Measurements from ENCODE around the gene OSBPL8. TPM values are rescaled to one million over a fixed set of nuclear protein-coding genes. Genes with fewer than 3 reads are reported as not detected.

The OSBPL8 gene
- total and polyA plus RNA-seq, 4 donors = 8.6 to 114 (median 53.3) TPM

- Histone ChIP-seq H3K4me3 (no peak overlapping the region), H3K27ac (ENCODE audit: low read depth in 1 of 2, low read length in 1 of 2) (no peak overlapping the region), H3K9me3 (ENCODE audit: control insufficient read depth in 4 of 4, insufficient read depth in 3 of 4, low read length in 3 of 4) (peaks cover 0 to 19% (median 8%) of the 10 kb centered on the region in 4 donors), H3K4me1 (ENCODE audit: control insufficient read depth in 5 of 5, insufficient read depth in 5 of 5, low read length in 5 of 5) (peaks cover 0 to 13% (median 0%) of the 10 kb centered on the region in 5 donors), H3K27me3 (ENCODE audit: control insufficient read depth in 3 of 3, insufficient read depth in 3 of 3, low read length in 2 of 3) (no peaks in the 10 kb centered on the region), H3K36me3 (ENCODE audit: control insufficient read depth in 4 of 4, insufficient read depth in 4 of 4, low read length in 4 of 4) (no peaks in the 10 kb centered on the region), H3K9ac (ENCODE audit: insufficient read depth in 1 of 2, low read length in 2 of 2) (peak overlapping the region in 1 of 2 donors; percentile 90)
- DNase-seq (peak in 2 of 3 donors; percentile 58 to 81), ATAC-seq (ENCODE audit: insufficient read depth, low FRiP score) (no peak)
- WGBS, 2 donors = 64 to 77% methylated on average over 9 of the region's 9 CpGs
- TF ChIP-seq CTCF (IDR thresholded peaks at IDR 0.05; ENCODE audit: control extremely low read depth, extremely low read depth) = no peak
These were observed 136.8 kb downstream of the OSBPL8 start for GRCh38 chr12:76422543-76423438.

GRCh38 chr12:76422154-76422542, 137.4 kb downstream of the OSBPL8 start:
- Histone ChIP-seq H3K27ac (ENCODE audit: low read depth in 1 of 2, low read length in 1 of 2) (no peak overlapping the region), H3K4me1 (ENCODE audit: control insufficient read depth in 5 of 5, insufficient read depth in 5 of 5, low read length in 5 of 5) (peaks cover 0 to 13% (median 0%) of the 10 kb centered on the region in 5 donors), H3K36me3 (ENCODE audit: control insufficient read depth in 4 of 4, insufficient read depth in 4 of 4, low read length in 4 of 4) (no peaks in the 10 kb centered on the region), H3K27me3 (ENCODE audit: control insufficient read depth in 3 of 3, insufficient read depth in 3 of 3, low read length in 2 of 3) (no peaks in the 10 kb centered on the region), H3K9me3 (ENCODE audit: control insufficient read depth in 4 of 4, insufficient read depth in 3 of 4, low read length in 3 of 4) (peaks cover 0 to 19% (median 8%) of the 10 kb centered on the region in 4 donors), H3K9ac (ENCODE audit: insufficient read depth in 1 of 2, low read length in 2 of 2) (peak overlapping the region in 1 of 2 donors; percentile 90), H3K4me3 (no peak overlapping the region)
- ATAC-seq (ENCODE audit: insufficient read depth, low FRiP score) = no peak
- WGBS, 2 donors = 80 to 82% methylated on average over 2 of the region's 2 CpGs
- no peak for DNase-seq
- TF ChIP-seq CTCF (IDR thresholded peaks at IDR 0.05; ENCODE audit: control extremely low read depth, extremely low read depth) = no peak

GRCh38 chr12:76421046-76421445, 138.5 kb downstream of the OSBPL8 start:
- Histone ChIP-seq H3K27me3 (ENCODE audit: control insufficient read depth in 3 of 3, insufficient read depth in 3 of 3, low read length in 2 of 3) (no peaks in the 10 kb centered on the region), H3K36me3 (ENCODE audit: control insufficient read depth in 4 of 4, insufficient read depth in 4 of 4, low read length in 4 of 4) (no peaks in the 10 kb centered on the region), H3K4me3 (no peak overlapping the region), H3K9ac (ENCODE audit: insufficient read depth in 1 of 2, low read length in 2 of 2) (peak overlapping the region in 1 of 2 donors; percentile 90), H3K9me3 (ENCODE audit: control insufficient read depth in 4 of 4, insufficient read depth in 3 of 4, low read length in 3 of 4) (peaks cover 0 to 18% (median 7%) of the 10 kb centered on the region in 4 donors), H3K27ac (ENCODE audit: low read depth in 1 of 2, low read length in 1 of 2) (no peak overlapping the region), H3K4me1 (ENCODE audit: control insufficient read depth in 5 of 5, insufficient read depth in 5 of 5, low read length in 5 of 5) (peaks cover 0 to 13% (median 0%) of the 10 kb centered on the region in 5 donors)
- TF ChIP-seq CTCF (IDR thresholded peaks at IDR 0.05; ENCODE audit: control extremely low read depth, extremely low read depth) = no peak
- ATAC-seq (ENCODE audit: insufficient read depth, low FRiP score) (no peak), DNase-seq (peak in 2 of 3 donors; percentile 36 to 63)
- WGBS, 2 donors = 87 to 89% methylated on average over 2 of the region's 2 CpGs
